SK-N-SH (cell line): Measurements from ENCODE around the gene APOBR. TPM values are rescaled to one million over a fixed set of nuclear protein-coding genes. Genes with fewer than 3 reads are reported as not detected.

ENCODE experiments used
- CTCF ChIA-PET: fragments of 300-600, 350-600 bp; formaldehyde crosslinking; extraction: SDS; loops from one replicate; lab custom pipeline; 2021; lab: Yijun Ruan, JAX
- POLR2A ChIA-PET: fragments of 350-600 bp; sonication (Branson Sonifier 250); formaldehyde crosslinking; extraction: SDS; loops from one replicate; lab custom pipeline; 2020; ENCODE audit warnings: antibody characterized with exemption, inconsistent platforms; lab: Yijun Ruan, JAX
- DNase-seq: peaks from one replicate; pipeline ENCODE4 v3.0.0; 2012
- H2AFZ ChIP-seq: fragments of 200-600 bp; sonication (generic); 2 replicates; pipeline ENCODE4 v1.8.1; 2016; ENCODE audit warnings: antibody characterized with exemption, mild to moderate bottlenecking, low read depth
- H3F3A ChIP-seq: fragments of 200-600 bp; sonication (generic); replicated peaks from 2 replicates; pipeline ENCODE3; 2016; ENCODE audit warnings: antibody characterized with exemption, mild to moderate bottlenecking; ENCODE audit not compliant: insufficient read depth
- H3K27ac ChIP-seq, 2 experiments: fragments of 200-500 bp in 1 of 2; fragments of 200-600 bp in 1 of 2; sonication (Bioruptor generic) in 1 of 2; sonication (generic), shearing (Covaris generic) in 1 of 2; 2 replicates each; pipeline versions ENCODE4 v1.5.1 to v1.6.1; 2014 to 2016; ENCODE audit warnings: low read depth in 2 of 2, inconsistent platforms in 1 of 2, low read length in 1 of 2, mild to moderate bottlenecking in 1 of 2, mixed read lengths in 1 of 2
- H3K27me3 ChIP-seq: fragments of 200-600 bp; sonication (generic), shearing (Covaris generic); 2 replicates; pipeline ENCODE4 v1.6.1; 2016; ENCODE audit warnings: mixed run types; ENCODE audit not compliant: insufficient read depth
- H3K36me3 ChIP-seq, 2 experiments: fragments of 200-500 bp in 1 of 2; fragments of 200-600 bp in 1 of 2; sonication (Bioruptor generic) in 1 of 2; sonication (generic) in 1 of 2; replicated peaks in 1 of 2; 2 replicates each; pipeline versions ENCODE3 to v1.5.1; 2014 to 2016; ENCODE audit warnings: low read length in 1 of 2, mild to moderate bottlenecking in 1 of 2; ENCODE audit not compliant: insufficient read depth in 2 of 2, control insufficient read depth in 1 of 2
- H3K4me1 ChIP-seq, 2 experiments: fragments of 200-500 bp in 1 of 2; fragments of 200-600 bp in 1 of 2; sonication (Bioruptor generic) in 1 of 2; sonication (generic), shearing (Covaris generic) in 1 of 2; 2 replicates each; pipeline versions ENCODE4 v1.5.1 to v1.6.1; 2014 to 2016; ENCODE audit warnings: low read depth in 1 of 2, low read length in 1 of 2, mixed run types in 1 of 2; ENCODE audit not compliant: insufficient read depth in 2 of 2, control insufficient read depth in 1 of 2
- H3K4me2 ChIP-seq: fragments of 200-600 bp; sonication (generic), shearing (Covaris generic); 2 replicates; pipeline ENCODE4 v1.6.1; 2017; ENCODE audit warnings: mixed run types
- H3K4me3 ChIP-seq, 2 experiments: fragments of 200-500 bp in 1 of 2; fragments of 200-600 bp in 1 of 2; sonication (Bioruptor generic) in 1 of 2; sonication (generic), shearing (Covaris generic) in 1 of 2; 2 replicates each; pipeline versions ENCODE4 v1.5.1 to v1.8.1; 2014 to 2016; ENCODE audit warnings: low read depth in 2 of 2, inconsistent platforms in 1 of 2, low read length in 1 of 2, mild to moderate bottlenecking in 1 of 2, mixed read lengths in 1 of 2, moderate library complexity in 1 of 2
- H3K79me2 ChIP-seq: fragments of 200-600 bp; sonication (generic); 2 replicates; pipeline ENCODE4 v1.8.1; 2017; ENCODE audit warnings: mild to moderate bottlenecking; ENCODE audit not compliant: insufficient read depth
- H3K9ac ChIP-seq: fragments of 200-600 bp; sonication (generic); 2 replicates; pipeline ENCODE4 v1.6.1; 2017; ENCODE audit warnings: mixed run types
- H3K9me2 ChIP-seq: fragments of 200-600 bp; sonication (generic); 2 replicates; pipeline ENCODE4 v1.6.1; 2017; ENCODE audit warnings: mixed run types
- H3K9me3 ChIP-seq: fragments of 200-600 bp; sonication (generic); 2 replicates; pipeline ENCODE4 v1.6.1; 2017; ENCODE audit warnings: mixed run types, mild to moderate bottlenecking, moderate library complexity
- H4K20me1 ChIP-seq: fragments of 200-600 bp; sonication (generic); 2 replicates; pipeline ENCODE4 v1.6.1; 2017; ENCODE audit warnings: mild to moderate bottlenecking, mixed run types; ENCODE audit not compliant: insufficient read depth
- FOSL2 ChIP-seq: IDR thresholded peaks from 2 replicates; pipeline ENCODE4 v1.4.0; 2012; ENCODE audit warnings: low read depth, mild to moderate bottlenecking, moderate library complexity, borderline replicate concordance
- GABPA ChIP-seq: IDR thresholded peaks from 2 replicates; pipeline ENCODE4 v1.4.0; 2012; ENCODE audit warnings: low read depth, mild to moderate bottlenecking
- MEF2A ChIP-seq: IDR thresholded peaks from 2 replicates; pipeline ENCODE4 v1.4.0; 2012; ENCODE audit warnings: low read depth, borderline replicate concordance
- MXI1 ChIP-seq: IDR thresholded peaks from 2 replicates; pipeline ENCODE4 v1.6.1; 2012; ENCODE audit warnings: mild to moderate bottlenecking, low read depth, low read length, improper control_type of control experiment
- NRF1 ChIP-seq: IDR thresholded peaks from 2 replicates; pipeline ENCODE4 v1.6.1; 2012; ENCODE audit warnings: low read depth, mild to moderate bottlenecking, low read length
- RFX5 ChIP-seq: IDR thresholded peaks from 2 replicates; pipeline ENCODE4 v1.6.1; 2012; ENCODE audit warnings: mild to moderate bottlenecking, improper control_type of control experiment, low read length
- TAF1 ChIP-seq: IDR thresholded peaks from 2 replicates; pipeline ENCODE4 v1.6.1; 2012; ENCODE audit warnings: low read depth, mild to moderate bottlenecking, low read length, moderate library complexity, borderline replicate concordance
- WGBS: methylation state at CpG from one replicate; pipeline ENCODE4 v1.1.6; 2017; ENCODE audit warnings: low lambda C conversion rate; 5-methylcytosine and 5-hydroxymethylcytosine counted together
- polyA plus RNA-seq, 3 experiments: library from polyadenylated mRNA; depleted of rRNA; stranded (reverse); fragments of >200 nt; gene quantifications; 2 replicates each; pipeline ENCODE4 v1.2.3, GENCODE V29; 2012
- TF ChIP-seq, protein P1 (sequence below): fragments of 200-600 bp; sonication (generic); IDR thresholded peaks from 2 replicates; pipeline ENCODE4 v1.6.1; 2017; ENCODE audit warnings: antibody characterized with exemption, mild to moderate bottlenecking, moderate library complexity
- TF ChIP-seq, protein P2 (sequence below): IDR thresholded peaks from 2 replicates; pipeline ENCODE4 v1.6.1; 2012; ENCODE audit warnings: mild to moderate bottlenecking, low read depth, low read length, moderate library complexity
- TF ChIP-seq, protein P3 (sequence below): IDR thresholded peaks from 2 replicates; pipeline ENCODE4 v1.4.0; 2012; ENCODE audit warnings: low read depth

Gene APOBR
- polyA plus RNA-seq, 1 of the 3 experiments (the other 2 are of a cell fraction) = not detected

DNA sequence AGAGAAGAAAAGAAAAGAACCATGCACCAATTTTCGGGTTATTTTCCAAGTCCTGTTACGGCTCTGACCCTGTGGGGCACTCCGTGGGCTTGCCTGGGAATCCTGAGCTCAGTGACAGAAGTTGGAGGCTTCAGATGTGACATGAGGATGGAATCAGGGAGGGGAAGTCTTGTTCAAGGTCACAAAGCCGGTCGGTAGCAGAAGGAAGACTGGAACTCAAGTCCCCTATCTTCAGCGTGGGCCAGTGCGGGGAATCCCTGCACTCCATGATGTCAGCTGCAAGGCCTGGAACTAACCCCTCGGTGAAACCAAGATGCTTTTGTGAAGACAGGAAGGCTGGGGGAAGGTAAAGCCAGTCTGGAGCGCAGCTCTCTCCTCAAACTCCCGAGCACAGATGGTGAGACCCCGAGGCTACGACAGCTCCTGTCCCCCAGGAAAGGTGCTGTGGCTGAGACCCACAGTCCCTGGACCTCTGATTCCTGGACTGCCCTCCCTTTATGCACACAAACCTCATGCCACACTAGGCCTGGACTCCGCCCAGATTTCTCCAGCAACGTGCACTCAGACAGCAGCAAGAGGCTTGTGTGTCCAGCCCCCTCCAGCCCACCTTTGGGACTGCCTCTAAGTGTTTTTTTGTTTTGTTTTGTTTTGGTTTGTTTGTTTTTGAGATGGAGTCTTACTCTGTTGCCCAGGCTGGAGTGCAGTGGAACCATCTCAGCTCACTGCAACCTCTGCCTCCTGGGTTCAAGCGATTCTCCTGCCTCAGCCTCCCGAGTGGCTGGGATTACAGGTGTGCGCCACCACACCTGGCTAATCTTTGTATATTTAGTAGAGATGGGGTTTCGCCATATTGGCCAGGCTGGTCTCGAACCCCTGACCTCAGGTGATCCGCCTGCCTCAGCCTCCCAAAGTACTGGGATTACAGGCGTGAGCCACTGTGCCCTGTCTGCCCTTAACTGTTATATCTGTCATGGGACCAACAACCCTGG is 17.7 kb downstream of the APOBR start:
- H4K20me1 ChIP-seq = no peaks in the 10 kb centered on the region
- H3K4me3 ChIP-seq = no peak overlapping the region
- WGBS = 84% methylated on average over 19 of the region's 21 CpGs
- no peaks in the 10 kb centered on the region for H3K79me2 ChIP-seq
- no peaks in the 10 kb centered on the region for H3K36me3 ChIP-seq
- H3K27ac ChIP-seq = no peak overlapping the region
- CTCF ChIA-PET = no interaction called here
- TF ChIP-seq, protein P1, sequence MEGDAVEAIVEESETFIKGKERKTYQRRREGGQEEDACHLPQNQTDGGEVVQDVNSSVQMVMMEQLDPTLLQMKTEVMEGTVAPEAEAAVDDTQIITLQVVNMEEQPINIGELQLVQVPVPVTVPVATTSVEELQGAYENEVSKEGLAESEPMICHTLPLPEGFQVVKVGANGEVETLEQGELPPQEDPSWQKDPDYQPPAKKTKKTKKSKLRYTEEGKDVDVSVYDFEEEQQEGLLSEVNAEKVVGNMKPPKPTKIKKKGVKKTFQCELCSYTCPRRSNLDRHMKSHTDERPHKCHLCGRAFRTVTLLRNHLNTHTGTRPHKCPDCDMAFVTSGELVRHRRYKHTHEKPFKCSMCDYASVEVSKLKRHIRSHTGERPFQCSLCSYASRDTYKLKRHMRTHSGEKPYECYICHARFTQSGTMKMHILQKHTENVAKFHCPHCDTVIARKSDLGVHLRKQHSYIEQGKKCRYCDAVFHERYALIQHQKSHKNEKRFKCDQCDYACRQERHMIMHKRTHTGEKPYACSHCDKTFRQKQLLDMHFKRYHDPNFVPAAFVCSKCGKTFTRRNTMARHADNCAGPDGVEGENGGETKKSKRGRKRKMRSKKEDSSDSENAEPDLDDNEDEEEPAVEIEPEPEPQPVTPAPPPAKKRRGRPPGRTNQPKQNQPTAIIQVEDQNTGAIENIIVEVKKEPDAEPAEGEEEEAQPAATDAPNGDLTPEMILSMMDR = no peak
- TF ChIP-seq, protein P2, sequence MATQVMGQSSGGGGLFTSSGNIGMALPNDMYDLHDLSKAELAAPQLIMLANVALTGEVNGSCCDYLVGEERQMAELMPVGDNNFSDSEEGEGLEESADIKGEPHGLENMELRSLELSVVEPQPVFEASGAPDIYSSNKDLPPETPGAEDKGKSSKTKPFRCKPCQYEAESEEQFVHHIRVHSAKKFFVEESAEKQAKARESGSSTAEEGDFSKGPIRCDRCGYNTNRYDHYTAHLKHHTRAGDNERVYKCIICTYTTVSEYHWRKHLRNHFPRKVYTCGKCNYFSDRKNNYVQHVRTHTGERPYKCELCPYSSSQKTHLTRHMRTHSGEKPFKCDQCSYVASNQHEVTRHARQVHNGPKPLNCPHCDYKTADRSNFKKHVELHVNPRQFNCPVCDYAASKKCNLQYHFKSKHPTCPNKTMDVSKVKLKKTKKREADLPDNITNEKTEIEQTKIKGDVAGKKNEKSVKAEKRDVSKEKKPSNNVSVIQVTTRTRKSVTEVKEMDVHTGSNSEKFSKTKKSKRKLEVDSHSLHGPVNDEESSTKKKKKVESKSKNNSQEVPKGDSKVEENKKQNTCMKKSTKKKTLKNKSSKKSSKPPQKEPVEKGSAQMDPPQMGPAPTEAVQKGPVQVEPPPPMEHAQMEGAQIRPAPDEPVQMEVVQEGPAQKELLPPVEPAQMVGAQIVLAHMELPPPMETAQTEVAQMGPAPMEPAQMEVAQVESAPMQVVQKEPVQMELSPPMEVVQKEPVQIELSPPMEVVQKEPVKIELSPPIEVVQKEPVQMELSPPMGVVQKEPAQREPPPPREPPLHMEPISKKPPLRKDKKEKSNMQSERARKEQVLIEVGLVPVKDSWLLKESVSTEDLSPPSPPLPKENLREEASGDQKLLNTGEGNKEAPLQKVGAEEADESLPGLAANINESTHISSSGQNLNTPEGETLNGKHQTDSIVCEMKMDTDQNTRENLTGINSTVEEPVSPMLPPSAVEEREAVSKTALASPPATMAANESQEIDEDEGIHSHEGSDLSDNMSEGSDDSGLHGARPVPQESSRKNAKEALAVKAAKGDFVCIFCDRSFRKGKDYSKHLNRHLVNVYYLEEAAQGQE = no peak
- TF ChIP-seq FOSL2 = no peak
- TF ChIP-seq MEF2A = no peak
- TF ChIP-seq MXI1 = no peak
- no peak for TF ChIP-seq TAF1
- no peak for TF ChIP-seq RFX5
- TF ChIP-seq GABPA = no peak
- TF ChIP-seq NRF1 = no peak
- TF ChIP-seq, protein P3, sequence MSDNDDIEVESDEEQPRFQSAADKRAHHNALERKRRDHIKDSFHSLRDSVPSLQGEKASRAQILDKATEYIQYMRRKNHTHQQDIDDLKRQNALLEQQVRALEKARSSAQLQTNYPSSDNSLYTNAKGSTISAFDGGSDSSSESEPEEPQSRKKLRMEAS = no peak
- TF ChIP-seq, all 33 proteins: peak for 0
- Histone ChIP-seq H3F3A (no peaks in the 10 kb centered on the region), H2AFZ (no peak overlapping the region), H3K4me2 (no peak overlapping the region), H3K27me3 (no peaks in the 10 kb centered on the region), H3K4me1 (no peaks in the 10 kb centered on the region), H3K9me2 (no peaks in the 10 kb centered on the region), H3K9ac (no peak overlapping the region), H3K9me3 (no peaks in the 10 kb centered on the region)
- POLR2A ChIA-PET = no interaction called here
- DNase-seq = no peak
